GM13977 (cell line): ENCODE results near the gene LSP1.
"Not testable (repeated sequence)": the region's sequence is repeated elsewhere in the genome, so short reads cannot be mapped to it uniquely, and the experiment has no call there.

ENCODE experiments used
- DNase-seq: peaks from one replicate; pipeline ENCODE4 v3.0.0; 2012; ENCODE audit warnings: low spot score
- CTCF ChIP-seq: IDR thresholded peaks from 2 replicates; pipeline ENCODE4 v1.5.1; 2012; ENCODE audit warnings: mild to moderate bottlenecking, control low read depth; ENCODE audit not compliant: insufficient read depth; ENCODE audit errors: extremely low read depth, missing control alignments
- in situ Hi-C: fragments of 300-500 bp; cut with MboI; formaldehyde crosslinking; loops from one replicate; pipeline ENCODE4 v1.12.0; 2022; ENCODE audit warnings: low sequenced_read_pairs, low pct_unique_long_range_greater_than_20kb, mixed read lengths, inconsistent platforms; ENCODE audit not compliant: unreplicated experiment

Gene LSP1

GRCh38 chr11:1869427-1870325 is 16.8 kb downstream of the LSP1 start:
- in situ Hi-C loops = no loop called here
- no peak for TF ChIP-seq CTCF
- DNase-seq = no peak

- in situ Hi-C loops = no loop called here
- no peak for DNase-seq
- TF ChIP-seq CTCF = no peak
These were observed 17.4 kb downstream of the LSP1 start for GRCh38 chr11:1870326-1870696.

GRCh38 chr11:1870721-1871466 is 18.0 kb downstream of the LSP1 start:
- DNase-seq = no peak
- in situ Hi-C loops = no loop called here
- no peak for TF ChIP-seq CTCF

GRCh38 chr11:1871531-1871930 is 18.6 kb downstream of the LSP1 start:
- no peak for DNase-seq
- TF ChIP-seq CTCF = no peak
- in situ Hi-C loops = no loop called here

- in situ Hi-C loops = no loop called here
- TF ChIP-seq CTCF = no peak
- no peak for DNase-seq
These were observed 19.5 kb downstream of the LSP1 start for GRCh38 chr11:1872267-1872985.

- no peak for TF ChIP-seq CTCF
- no peak for DNase-seq
- in situ Hi-C loops = no loop called here
These were observed 20.3 kb downstream of the LSP1 start for GRCh38 chr11:1873048-1873812.

GRCh38 chr11:1873813-1874150 is 20.9 kb downstream of the LSP1 start:
- DNase-seq, in situ Hi-C loops: not testable (repeated sequence)

GRCh38 chr11:1874441-1875092 is 21.7 kb downstream of the LSP1 start:
- DNase-seq, in situ Hi-C loops: not testable (repeated sequence)
